ENCODE data around the gene FBF1. TPM values are rescaled to one million over a fixed set of nuclear protein-coding genes. Genes with fewer than 3 reads are reported as not detected.

FBF1 gene
- total RNA-seq, 1 donor from 2014 or later, result 5.1 TPM

GRCh38 chr17:75876938-75877751, 63.7 kb downstream of the FBF1 start:
- H3K27me3 ChIP-seq (ENCODE audit: insufficient read depth, low read length), result peaks cover 5% of the 10 kb centered on the region
- H3K79me2 ChIP-seq (ENCODE audit: insufficient read depth, low read length), result no peaks in the 10 kb centered on the region
- H3K9ac ChIP-seq (ENCODE audit: low read length), result peak overlapping the region; percentile 78
- DNase-seq (ENCODE audit: low read depth), result peak; percentile 90
- Mint-ChIP-seq H3K36me3 (ENCODE audit: low read depth, unreplicated experiment) (peaks cover 2% of the 10 kb centered on the region), H3K27me3 (ENCODE audit: low read depth, unreplicated experiment) (peaks cover 15% of the 10 kb centered on the region), H3K27ac (ENCODE audit: unreplicated experiment) (peak overlapping the region; percentile 75), H3K4me1 (ENCODE audit: low read depth, unreplicated experiment) (peaks cover 13% of the 10 kb centered on the region), H3K9me3 (ENCODE audit: unreplicated experiment) (no peaks in the 10 kb centered on the region), H3K4me3 (ENCODE audit: unreplicated experiment) (peak overlapping the region; percentile 78)
- no peaks in the 10 kb centered on the region for H3K36me3 ChIP-seq (ENCODE audit: insufficient read depth, low read length)
- no peak for TF ChIP-seq EZH2 (IDR thresholded peaks at IDR 0.05; ENCODE audit: insufficient read depth, low read length)
- no peak for TF ChIP-seq CTCF (IDR thresholded peaks at IDR 0.05; ENCODE audit: insufficient read depth, low read depth, low read length)
- H3K27ac ChIP-seq (ENCODE audit: low read depth, low read length), result peak overlapping the region; percentile 82
- H3K9me3 ChIP-seq (ENCODE audit: insufficient read depth, low read depth, low read length), result no peaks in the 10 kb centered on the region
- peak overlapping the region; percentile 56 for H3K4me3 ChIP-seq (ENCODE audit: insufficient read depth, low read depth, low read length)
- peaks cover 37% of the 10 kb centered on the region for H3K4me1 ChIP-seq (ENCODE audit: insufficient read depth, low read length)
- FAIRE-seq, result no peak
- H2AFZ ChIP-seq (ENCODE audit: low read depth, low read length), result peak overlapping the region; percentile 85
- peaks cover 4% of the 10 kb centered on the region for H4K20me1 ChIP-seq (ENCODE audit: insufficient read depth, low read length)
- peak overlapping the region; percentile 93 for H3K4me2 ChIP-seq (ENCODE audit: low read length)

GRCh38 chr17:75876190-75876937, 64.5 kb downstream of the FBF1 start:
- peak overlapping the region; percentile 56 for H3K4me3 ChIP-seq (ENCODE audit: insufficient read depth, low read depth, low read length)
- peak overlapping the region; percentile 82 for H3K27ac ChIP-seq (ENCODE audit: low read depth, low read length)
- Mint-ChIP-seq H3K27ac (ENCODE audit: unreplicated experiment) (peak overlapping the region; percentile 69), H3K27me3 (ENCODE audit: low read depth, unreplicated experiment) (peaks cover 8% of the 10 kb centered on the region), H3K4me3 (ENCODE audit: unreplicated experiment) (peak overlapping the region; percentile 78), H3K4me1 (ENCODE audit: low read depth, unreplicated experiment) (peaks cover 13% of the 10 kb centered on the region), H3K9me3 (ENCODE audit: unreplicated experiment) (no peaks in the 10 kb centered on the region), H3K36me3 (ENCODE audit: low read depth, unreplicated experiment) (peaks cover 2% of the 10 kb centered on the region)
- H3K9me3 ChIP-seq (ENCODE audit: insufficient read depth, low read depth, low read length), result no peaks in the 10 kb centered on the region
- peaks cover 37% of the 10 kb centered on the region for H3K4me1 ChIP-seq (ENCODE audit: insufficient read depth, low read length)
- no peaks in the 10 kb centered on the region for H3K79me2 ChIP-seq (ENCODE audit: insufficient read depth, low read length)
- peaks cover 2% of the 10 kb centered on the region for H3K27me3 ChIP-seq (ENCODE audit: insufficient read depth, low read length)
- no peaks in the 10 kb centered on the region for H3K36me3 ChIP-seq (ENCODE audit: insufficient read depth, low read length)
- peaks cover 4% of the 10 kb centered on the region for H4K20me1 ChIP-seq (ENCODE audit: insufficient read depth, low read length)
- H2AFZ ChIP-seq (ENCODE audit: low read depth, low read length), result peak overlapping the region; percentile 38
- FAIRE-seq, result no peak
- peak overlapping the region; percentile 78 for H3K9ac ChIP-seq (ENCODE audit: low read length)
- H3K4me2 ChIP-seq (ENCODE audit: low read length), result peak overlapping the region; percentile 93
- no peak for TF ChIP-seq EZH2 (IDR thresholded peaks at IDR 0.05; ENCODE audit: insufficient read depth, low read length)
- TF ChIP-seq CTCF (IDR thresholded peaks at IDR 0.05; ENCODE audit: insufficient read depth, low read depth, low read length), result no peak
- DNase-seq (ENCODE audit: low read depth), result no peak

Data from astrocyte (in vitro differentiated cells and primary cell).